IMR-90 (cell line): ENCODE results near the gene CIRBP. TPM values are rescaled to one million over a fixed set of nuclear protein-coding genes. Genes with fewer than 3 reads are reported as not detected.

Experiments used
- ATAC-seq: fragments of 200-7000 bp; cut with Tn5 transposase; 2 replicates; pipeline ENCODE4 v1.9.1; 2020; ENCODE audit warnings: low read depth, mild to moderate bottlenecking, moderate library complexity
- BruUV-seq: library from RNA; stranded (reverse); fragments of 400-500 nt; replicated peaks from 2 replicates; lab custom pipeline; 2021; lab: Mats Ljungman, UMichigan
- CTCF ChIA-PET: fragments of 300-600 bp; formaldehyde crosslinking; extraction: SDS; loops from one replicate; lab custom pipeline; 2021; ENCODE audit warnings: antibody characterized with exemption; lab: Yijun Ruan, JAX
- POLR2A ChIA-PET: fragments of 300-600 bp; sonication (Branson Sonifier 250); formaldehyde crosslinking; loops from one replicate; lab custom pipeline; 2022; ENCODE audit warnings: antibody characterized with exemption; ENCODE audit not compliant: unreplicated experiment; lab: Charles Lee
- DNase-seq: peaks from one replicate; pipeline ENCODE4 v3.0.0; 2013
- H2AFZ ChIP-seq: replicated peaks from 2 replicates; pipeline ENCODE3; 2013; ENCODE audit warnings: low read length, mild to moderate bottlenecking; ENCODE audit not compliant: poor library complexity
- H2AK5ac ChIP-seq: 2 replicates; pipeline ENCODE4 v1.6.1; 2013; ENCODE audit warnings: low read depth, low read length, inconsistent platforms
- H2AK9ac ChIP-seq: replicated peaks from 2 replicates; pipeline ENCODE3; 2013; ENCODE audit warnings: mild to moderate bottlenecking, low read depth, low read length, moderate library complexity; ENCODE audit not compliant: poor library complexity
- H2BK120ac ChIP-seq: 2 replicates; pipeline ENCODE4 v1.6.1; 2013; ENCODE audit warnings: low read depth, low read length, inconsistent platforms
- H2BK15ac ChIP-seq: 3 replicates; pipeline ENCODE4 v1.6.1; 2013; ENCODE audit warnings: low read depth, low read length, inconsistent platforms
- H2BK20ac ChIP-seq: 2 replicates; pipeline ENCODE4 v1.6.1; 2013; ENCODE audit warnings: low read depth, mild to moderate bottlenecking, inconsistent platforms, low read length, moderate library complexity
- H2BK5ac ChIP-seq: 2 replicates; pipeline ENCODE4 v1.6.1; 2013; ENCODE audit warnings: mild to moderate bottlenecking, low read depth, low read length, inconsistent platforms; ENCODE audit not compliant: poor library complexity, severe bottlenecking
- H3K14ac ChIP-seq: replicated peaks from 2 replicates; pipeline ENCODE4 v1.6.1; 2013; ENCODE audit warnings: low read depth, low read length, inconsistent platforms
- H3K18ac ChIP-seq: 2 replicates; pipeline ENCODE4 v1.6.1; 2013; ENCODE audit warnings: low read depth, low read length, control low read depth
- H3K23ac ChIP-seq: 2 replicates; pipeline ENCODE4 v1.6.1; 2013; ENCODE audit warnings: low read depth, low read length, inconsistent platforms
- H3K27ac ChIP-seq: 2 replicates; pipeline ENCODE4 v1.5.1; 2013; ENCODE audit warnings: mild to moderate bottlenecking, control low read depth, low read length; ENCODE audit not compliant: insufficient read depth
- H3K27me3 ChIP-seq: 2 replicates; pipeline ENCODE4 v1.6.1; 2013; ENCODE audit warnings: low read length; ENCODE audit not compliant: control insufficient read depth, insufficient read depth
- H3K36me3 ChIP-seq: 2 replicates; pipeline ENCODE4 v1.6.1; 2013; ENCODE audit warnings: low read length, mixed read lengths; ENCODE audit not compliant: control insufficient read depth, insufficient read depth
- H3K4ac ChIP-seq: 2 replicates; pipeline ENCODE4 v1.6.1; 2013; ENCODE audit warnings: low read depth, low read length, inconsistent platforms
- H3K4me1 ChIP-seq: 2 replicates; pipeline ENCODE4 v1.6.1; 2013; ENCODE audit warnings: low read length, mixed read lengths; ENCODE audit not compliant: control insufficient read depth, insufficient read depth
- H3K4me2 ChIP-seq: 2 replicates; pipeline ENCODE4 v1.6.1; 2013; ENCODE audit warnings: low read depth, mild to moderate bottlenecking, control low read depth, low read length, moderate library complexity
- H3K4me3 ChIP-seq: 2 replicates; pipeline ENCODE4 v1.5.1; 2013; ENCODE audit warnings: low read depth, mild to moderate bottlenecking, control low read depth, low read length, moderate library complexity; ENCODE audit not compliant: insufficient read depth
- H3K56ac ChIP-seq: 2 replicates; pipeline ENCODE4 v1.6.1; 2013; ENCODE audit warnings: low read length, inconsistent platforms; ENCODE audit not compliant: insufficient read depth; ENCODE audit errors: extremely low read depth
- H3K79me1 ChIP-seq, 2 experiments: 2 replicates each; pipeline ENCODE4 v1.6.1; 2013; ENCODE audit warnings: low read length in 2 of 2, inconsistent platforms in 1 of 2, low read depth in 1 of 2
- H3K9ac ChIP-seq: 2 replicates; pipeline ENCODE4 v1.6.1; 2013; ENCODE audit warnings: low read depth, low read length, control low read depth
- H3K9me1 ChIP-seq: 2 replicates; pipeline ENCODE4 v1.6.1; 2013; ENCODE audit warnings: low read length, inconsistent platforms; ENCODE audit not compliant: insufficient read depth
- H3K9me3 ChIP-seq: 2 replicates; pipeline ENCODE4 v1.6.1; 2013; ENCODE audit warnings: low read length; ENCODE audit not compliant: control insufficient read depth, insufficient read depth
- H4K20me1 ChIP-seq: 2 replicates; pipeline ENCODE4 v1.6.1; 2013; ENCODE audit warnings: low read length, inconsistent platforms; ENCODE audit not compliant: insufficient read depth
- H4K5ac ChIP-seq: 2 replicates; pipeline ENCODE4 v1.6.1; 2013; ENCODE audit warnings: mild to moderate bottlenecking, low read depth, low read length, control low read depth
- H4K8ac ChIP-seq, 2 experiments: 2 replicates each; pipeline ENCODE4 v1.6.1; 2013; ENCODE audit warnings: low read depth in 2 of 2, low read length in 2 of 2, control low read depth in 1 of 2, inconsistent platforms in 1 of 2
- H4K91ac ChIP-seq: 2 replicates; pipeline ENCODE4 v1.6.1; 2013; ENCODE audit warnings: low read depth, low read length, inconsistent platforms; ENCODE audit not compliant: insufficient read depth
- WGBS, 2 experiments: methylation state at CpG; one replicate each; pipeline versions ENCODE4 v1.1.5 to v1.1.7; 2013; ENCODE audit warnings: missing lambda C conversion rate in 2 of 2; ENCODE audit not compliant: insufficient read length in 1 of 2; ENCODE audit errors: extremely low coverage in 2 of 2; 5-methylcytosine and 5-hydroxymethylcytosine counted together
- dilution Hi-C: fragments of 300-500 bp; cut with HindIII; formaldehyde crosslinking; loops from one replicate; pipeline ENCODE4 v1.14.3; 2018; ENCODE audit warnings: low sequenced_read_pairs; ENCODE audit not compliant: unreplicated experiment
- in situ Hi-C: fragments of 300-500 bp; cut with MboI; formaldehyde crosslinking; loops from 3 replicates; pipeline ENCODE4 v1.14.3; 2019; ENCODE audit warnings: low sequenced_read_pairs, inconsistent platforms, mixed read lengths
- intact Hi-C: fragments of 100-400 bp; cut with micrococcal nuclease; formaldehyde crosslinking; loops from 2 replicates; pipeline ENCODE4 v1.10.0; 2022
- polyA plus RNA-seq, 3 experiments: library from polyadenylated mRNA; depleted of rRNA; stranded (reverse); fragments of >200 nt; gene quantifications; 2 replicates each; pipeline ENCODE4 v1.2.3, GENCODE V29; 2012; ENCODE audit warnings: low replicate concordance in 1 of 3
- total RNA-seq: library from RNA; depleted of rRNA; stranded (reverse); fragments of >200 nt; gene quantifications from 2 replicates; pipeline ENCODE4 v1.2.3, GENCODE V29; 2012
- TF ChIP-seq, protein P1 (sequence below): fragments of 150-350 bp; IDR thresholded peaks from 2 replicates; pipeline ENCODE4 v1.6.1; 2017; ENCODE audit warnings: mild to moderate bottlenecking, antibody characterized with exemption, low read length, low read depth

The CIRBP gene
- total and polyA plus RNA-seq, 2 of the 4 experiments (the other 2 are of a cell fraction) = 299 to 542 TPM

DNA sequence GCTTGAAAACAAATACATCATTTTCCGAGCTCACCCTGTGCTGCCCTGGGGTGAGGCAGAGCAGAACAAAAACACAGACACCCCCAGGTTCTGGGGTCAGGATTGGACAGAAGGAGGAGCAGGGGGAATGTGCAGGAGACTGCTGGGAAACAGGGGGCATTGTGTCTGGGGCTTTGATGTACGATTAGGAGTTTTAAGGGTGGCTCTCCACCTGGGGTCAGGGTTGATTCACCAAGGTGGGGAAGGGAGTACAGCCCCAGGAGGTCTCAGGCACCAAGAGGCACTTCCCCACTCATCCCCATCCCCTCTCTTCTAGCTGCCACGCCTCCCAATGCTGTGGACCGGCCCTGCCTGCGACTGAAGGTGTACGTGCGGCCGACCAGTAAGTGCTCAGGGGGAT lies 29.1 kb downstream of the CIRBP start:
- no peak overlapping the region for H2AFZ ChIP-seq
- 87% methylated on average over 3 of the region's 8 CpGs; no CpG with 5 or more reads in 1 of the 2 experiments for WGBS, 2 experiments
- no peak overlapping the region for H2BK20ac ChIP-seq
- no peaks in the 10 kb centered on the region for H3K9me1 ChIP-seq
- no peak overlapping the region for H4K91ac ChIP-seq
- no peak overlapping the region for H3K4me3 ChIP-seq
- DNase-seq (no peak), ATAC-seq (no peak)
- H3K18ac ChIP-seq = no peak overlapping the region
- dilution Hi-C loops (no loop called here), intact Hi-C loops (no loop called here), in situ Hi-C loops (no loop called here)
- ChIA-PET CTCF (no interaction called here), POLR2A (no interaction called here)
- no peak overlapping the region for H2BK120ac ChIP-seq
- H3K56ac ChIP-seq = no peak overlapping the region
- peaks cover 7% of the 10 kb centered on the region; the same call in 1 of the 2 replicates for H3K27me3 ChIP-seq
- no peak overlapping the region for H2BK5ac ChIP-seq
- no peaks in the 10 kb centered on the region for H3K9me3 ChIP-seq
- H3K4me2 ChIP-seq = no peak overlapping the region
- no peaks in the 10 kb centered on the region for H4K20me1 ChIP-seq
- H3K9ac ChIP-seq = no peak overlapping the region
- H3K36me3 ChIP-seq = no peaks in the 10 kb centered on the region
- no peak overlapping the region for H3K14ac ChIP-seq
- no peak overlapping the region for H3K4ac ChIP-seq
- H3K27ac ChIP-seq = no peak overlapping the region
- H3K4me1 ChIP-seq = peaks cover 3% of the 10 kb centered on the region; the same call in 1 of the 2 replicates
- H4K8ac ChIP-seq = no peak overlapping the region
- BruUV-seq = no TSS peak
- no peak overlapping the region for H3K23ac ChIP-seq
- H3K79me1 ChIP-seq = no peaks in the 10 kb centered on the region
- TF ChIP-seq, protein P1, sequence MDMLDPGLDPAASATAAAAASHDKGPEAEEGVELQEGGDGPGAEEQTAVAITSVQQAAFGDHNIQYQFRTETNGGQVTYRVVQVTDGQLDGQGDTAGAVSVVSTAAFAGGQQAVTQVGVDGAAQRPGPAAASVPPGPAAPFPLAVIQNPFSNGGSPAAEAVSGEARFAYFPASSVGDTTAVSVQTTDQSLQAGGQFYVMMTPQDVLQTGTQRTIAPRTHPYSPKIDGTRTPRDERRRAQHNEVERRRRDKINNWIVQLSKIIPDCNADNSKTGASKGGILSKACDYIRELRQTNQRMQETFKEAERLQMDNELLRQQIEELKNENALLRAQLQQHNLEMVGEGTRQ = no peak
- H2BK15ac ChIP-seq = no peak overlapping the region
- H4K5ac ChIP-seq = no peak overlapping the region
- H2AK9ac ChIP-seq = no peak overlapping the region
- H2AK5ac ChIP-seq = no peak overlapping the region
